Heart left ventricle (tissue), 16 donors: ENCODE data around the gene FASTK. TPM values are rescaled to one million over a fixed set of nuclear protein-coding genes. Genes with fewer than 3 reads are reported as not detected.

Experiments
- ATAC-seq, 4 donors: fragments of 200-7000 bp; cut with Tn5 transposase; one replicate each; pipeline ENCODE4 v1.9.1; 2020 to 2022; ENCODE audit warnings: moderate library complexity in 4 of 4, mild to moderate bottlenecking in 3 of 4, moderate number of reproducible peaks in 1 of 4
- DNase-seq, 5 donors: peaks; one replicate each; pipeline ENCODE4 v3.0.0-alpha.2; 2020
- H3K27ac ChIP-seq, 12 donors: fragments of 200-600 bp; sonication (generic) in 4 of 12; one replicate each; pipeline versions ENCODE4 v1.5.0 to v1.8.0; 2016 to 2022; ENCODE audit warnings: mild to moderate bottlenecking in 2 of 12
- H3K27me3 ChIP-seq, 9 donors: fragments of 200-600 bp; sonication (generic) in 2 of 9; one replicate each; pipeline versions ENCODE4 v1.5.1 to v1.8.0; 2016 to 2022; ENCODE audit warnings: mild to moderate bottlenecking in 3 of 9
- H3K36me3 ChIP-seq, 9 donors: fragments of 200-600 bp; sonication (generic) in 2 of 9; one replicate each; pipeline versions ENCODE4 v1.5.0 to v1.8.0; 2018 to 2022; ENCODE audit warnings: mild to moderate bottlenecking in 2 of 9
- H3K4me1 ChIP-seq, 12 donors: fragments of 200-600 bp; sonication (generic) in 4 of 12; one replicate each; pipeline versions ENCODE4 v1.5.0 to v1.8.0; 2016 to 2022; ENCODE audit warnings: mild to moderate bottlenecking in 3 of 12
- H3K4me3 ChIP-seq, 12 donors: fragments of 200-600 bp; sonication (generic) in 4 of 12; one replicate each; pipeline versions ENCODE4 v1.5.0 to v1.8.0; 2017 to 2022; ENCODE audit warnings: mild to moderate bottlenecking in 9 of 12, moderate library complexity in 4 of 12
- H3K9me3 ChIP-seq, 12 donors: fragments of 200-600 bp; sonication (generic) in 4 of 12; one replicate each; pipeline versions ENCODE4 v1.5.0 to v1.8.0; 2016 to 2022; ENCODE audit warnings: mild to moderate bottlenecking in 1 of 12
- CTCF ChIP-seq, 12 donors: fragments of 200-600 bp; sonication (generic) in 4 of 12; IDR thresholded peaks; one replicate each; pipeline versions ENCODE4 v1.5.0 to v1.8.0; 2018 to 2022; ENCODE audit warnings: antibody characterized with exemption in 12 of 12, mild to moderate bottlenecking in 5 of 12
- POLR2A ChIP-seq, 2 donors: fragments of 450-650 bp; IDR thresholded peaks; one replicate each; pipeline ENCODE4 v1.6.1; 2017; ENCODE audit warnings: antibody characterized with exemption in 2 of 2, mild to moderate bottlenecking in 2 of 2, moderate library complexity in 2 of 2
- WGBS, 4 donors: extraction: QIAGEN DNeasy Blood & Tissue Kit in 2 of 4; methylation state at CpG; one replicate each; pipeline versions ENCODE4 v1.1.5 to v1.1.7; 2013 to 2018; 5-methylcytosine and 5-hydroxymethylcytosine counted together
- intact Hi-C, 10 donors: fragments of 100-400 bp; cut with DNase I; formaldehyde crosslinking; loops; one replicate each; pipeline versions ENCODE4 v1.11.1 to v1.14.2; 2022
- polyA plus RNA-seq, 2 donors: library from polyadenylated mRNA; stranded (reverse); fragments of 200-250 nt; gene quantifications; one replicate each; pipeline ENCODE4 v1.2.3, GENCODE V29; 2013
- total RNA-seq, 9 donors: library from RNA; depleted of rRNA in 2 of 9; stranded (reverse); fragments of >200 nt in 2 of 9; fragmentation: NEBNext Ultra II Directional in 3 of 9; extraction: Animal tissue kit (Norgen Biotek cat#: 25700) in 3 of 9; gene quantifications; one replicate each; pipeline versions ENCODE4 v1.1.0 to v1.2.4, GENCODE V29; 2016 to 2023
- donor health status: ischemic (EF 13 %, LVEDD 7.1; RV severe dilation, severe dysfunction).
- donor health status: healthy with polysubstance abuse.
- donor health status: DM: no; HTN: yes; CAD: no.
- donor health status: DM: no; HTN: no; CAD: no.
- donor health status: ischemic (EF 25% LVEDD 6.9; RV normal size, moderate dysfunction).
- donor health status: ischemic (EF 25% LVEDD 5.7; RV mildly dilated, moderate dysfunction).
- donor health status: healthy.
- donor health status: DM: yes; HTN: yes; CAD: no.
- donor health status: ischemic (EF 35%, LVEDD 5.7; RV mildly dilated, moderate dysfunction).
- donor health status: nonischemic (EF 11% LVEDD 7.7; RV severe dilation, severe dysfunction).
- donor health status: DM: yes; HTN: yes; CAD: no.
- donor health status: PGD.
- donor health status: ischemic (EF 29% LVEDD 5.4; RV normal size, mild dysfunction).
- donor health status: nonischemic (EF 23%, LVEDD 6.1; RV moderate dilation, normal function).

FASTK gene
- total and polyA plus RNA-seq, 11 donors, result 59.9 to 168 (median 77.7) TPM

- ATAC-seq (no peak), DNase-seq (peak in 1 of 5 donors; percentile 67)
- Histone ChIP-seq H3K36me3 (peaks cover 0 to 51% (median 32%) of the 10 kb centered on the region in 9 donors), H3K27ac (no peak overlapping the region), H3K9me3 (no peaks in the 10 kb centered on the region), H3K4me3 (no peak overlapping the region), H3K27me3 (no peaks in the 10 kb centered on the region), H3K4me1 (peaks cover 7 to 21% (median 15%) of the 10 kb centered on the region in 12 donors)
- intact Hi-C loops, result no loop called here
- TF ChIP-seq CTCF (IDR thresholded peaks at IDR 0.05) (no peak), POLR2A (IDR thresholded peaks at IDR 0.05) (no peak)
- WGBS, 4 donors, result 90 to 96% (median 95%) methylated on average over 19 to 30 of the region's 30 CpGs
Measured at GRCh38 chr7:151040616-151041375, 39.8 kb downstream of the FASTK start.

GRCh38 chr7:151039850-151040548 lies 40.6 kb downstream of the FASTK start:
- H3K36me3 ChIP-seq, result peaks cover 0 to 55% (median 40%) of the 10 kb centered on the region in 9 donors
- no peaks in the 10 kb centered on the region for H3K27me3 ChIP-seq
- intact Hi-C loops, result no loop called here
- DNase-seq (no peak), ATAC-seq (peak in 2 of 4 donors; percentile 4 to 16)
- TF ChIP-seq CTCF (IDR thresholded peaks at IDR 0.05) (no peak), POLR2A (IDR thresholded peaks at IDR 0.05) (no peak)
- H3K4me1 ChIP-seq, result peaks cover 7 to 29% (median 18%) of the 10 kb centered on the region in 12 donors
- no peaks in the 10 kb centered on the region for H3K9me3 ChIP-seq
- H3K27ac ChIP-seq, result peak overlapping the region in 5 of 12 donors; percentile 38 to 62 (median 50)
- 44 to 69% (median 63%) methylated on average over 13 to 18 of the region's 18 CpGs for WGBS, 4 donors
- H3K4me3 ChIP-seq, result no peak overlapping the region

- peak; percentile 65 to 85 (median 74) for ATAC-seq
- no peaks in the 10 kb centered on the region for H3K9me3 ChIP-seq
- peak; percentile 59 to 90 (median 69) for DNase-seq
- TF ChIP-seq POLR2A (IDR thresholded peaks at IDR 0.05) (peak in 1 of 2 donors; percentile 33), CTCF (IDR thresholded peaks at IDR 0.05) (no peak)
- peaks cover 0 to 54% (median 42%) of the 10 kb centered on the region in 9 donors for H3K36me3 ChIP-seq
- H3K27me3 ChIP-seq, result no peaks in the 10 kb centered on the region
- peak overlapping the region in 11 of 12 donors; percentile 5 to 70 (median 41) for H3K27ac ChIP-seq
- H3K4me1 ChIP-seq, result peaks cover 7 to 35% (median 21%) of the 10 kb centered on the region in 12 donors
- 37 to 47% (median 44%) methylated on average over 10 to 12 of the region's 12 CpGs for WGBS, 4 donors
- no peak overlapping the region for H3K4me3 ChIP-seq
- intact Hi-C loops, result no loop called here
Measured at GRCh38 chr7:151038951-151039849, 41.4 kb downstream of the FASTK start.
